Testis (tissue), 3 donors: ENCODE measurements around the gene SLC22A23. TPM values are rescaled to one million over a fixed set of nuclear protein-coding genes. Genes with fewer than 3 reads are reported as not detected.

Experiments used
- DNase-seq: peaks from one replicate; pipeline ENCODE4 v3.0.0-alpha.2; 2019
- H3K27ac ChIP-seq, 2 donors: fragments of 200-600 bp; sonication (generic); one replicate each; pipeline ENCODE4 v1.5.1; 2019
- H3K27me3 ChIP-seq: fragments of 200-600 bp; sonication (generic); one replicate; pipeline ENCODE4 v1.5.1; 2019
- H3K36me3 ChIP-seq: fragments of 200-600 bp; sonication (generic); one replicate; pipeline ENCODE4 v1.5.1; 2017; ENCODE audit warnings: low read depth; ENCODE audit errors: missing control alignments
- H3K4me1 ChIP-seq: fragments of 200-600 bp; sonication (generic); one replicate; pipeline ENCODE4 v1.5.1; 2019
- H3K4me3 ChIP-seq, 2 donors: fragments of 200-600 bp; sonication (generic); one replicate each; pipeline ENCODE4 v1.5.1; 2017 to 2019
- H3K9me3 ChIP-seq: fragments of 200-600 bp; sonication (generic); one replicate; pipeline ENCODE4 v1.5.1; 2017
- CTCF ChIP-seq, 3 experiments: fragments of 450-650 bp in 2 of 3; fragments of 200-600 bp in 1 of 3; sonication (generic) in 1 of 3; IDR thresholded peaks; one replicate each; pipeline ENCODE4 v1.5.1; 2016 to 2019; ENCODE audit warnings: antibody characterized with exemption in 3 of 3, mild to moderate bottlenecking in 2 of 3, moderate library complexity in 1 of 3
- POLR2A ChIP-seq: fragments of 450-650 bp; IDR thresholded peaks from one replicate; pipeline ENCODE4 v1.6.1; 2017; ENCODE audit warnings: antibody characterized with exemption, mild to moderate bottlenecking, moderate library complexity
- WGBS, 2 donors: methylation state at CpG; one replicate each; pipeline ENCODE4 v1.1.5; 2018; 5-methylcytosine and 5-hydroxymethylcytosine counted together
- intact Hi-C: fragments of 100-400 bp; cut with DNase I; formaldehyde crosslinking; loops from one replicate; pipeline ENCODE4 v1.15.1; 2023; ENCODE audit warnings: low total_unique reads
- polyA plus RNA-seq: library from polyadenylated mRNA; stranded (reverse); fragments of 350-450 nt; fragmentation: Illumina TruSeq; extraction: RNeasy Lipid Tissue Mini Kit (QIAGEN cat#74804); gene quantifications from one replicate; pipeline ENCODE4 v1.2.3, GENCODE V29; 2014; ENCODE audit warnings: low read depth, low replicate concordance; ENCODE audit not compliant: insufficient read depth
- total RNA-seq, 2 donors: library from RNA; depleted of rRNA; stranded (reverse); fragments of >200 nt; gene quantifications; one replicate each; pipeline ENCODE4 v1.2.3, GENCODE V29; 2016

The SLC22A23 gene
- total and polyA plus RNA-seq, 3 donors from 2014 or later = 9.0 to 20.9 (median 14.9) TPM

- Histone ChIP-seq H3K36me3 (no peaks in the 10 kb centered on the region), H3K4me1 (no peaks in the 10 kb centered on the region), H3K27ac (no peak overlapping the region), H3K9me3 (no peaks in the 10 kb centered on the region), H3K27me3 (no peaks in the 10 kb centered on the region), H3K4me3 (no peak overlapping the region)
- intact Hi-C loops = no loop called here
- WGBS, 2 donors = 80 to 82% methylated on average over 27 of the region's 27 CpGs
- TF ChIP-seq POLR2A (no peak), CTCF (IDR thresholded peaks at IDR 0.05) (no peak)
- no peak for DNase-seq
These were observed 187.4 kb downstream of the SLC22A23 start for GRCh38 chr6:3269281-3269975.

GRCh38 chr6:3268680-3269079, 188.2 kb downstream of the SLC22A23 start:
- no peaks in the 10 kb centered on the region for H3K27me3 ChIP-seq
- no peak for DNase-seq
- H3K27ac ChIP-seq = no peak overlapping the region
- H3K4me1 ChIP-seq = no peaks in the 10 kb centered on the region
- WGBS, 2 donors = 84 to 87% methylated on average over 11 of the region's 11 CpGs
- H3K9me3 ChIP-seq = no peaks in the 10 kb centered on the region
- H3K36me3 ChIP-seq = no peaks in the 10 kb centered on the region
- TF ChIP-seq POLR2A (no peak), CTCF (IDR thresholded peaks at IDR 0.05) (no peak)
- intact Hi-C loops = no loop called here
- no peak overlapping the region for H3K4me3 ChIP-seq

- intact Hi-C loops = no loop called here
- H3K27ac ChIP-seq = no peak overlapping the region
- no peaks in the 10 kb centered on the region for H3K9me3 ChIP-seq
- no peaks in the 10 kb centered on the region for H3K36me3 ChIP-seq
- no peaks in the 10 kb centered on the region for H3K27me3 ChIP-seq
- no peaks in the 10 kb centered on the region for H3K4me1 ChIP-seq
- no peak for TF ChIP-seq POLR2A
- TF ChIP-seq CTCF (IDR thresholded peaks at IDR 0.05) = no peak
- WGBS, 2 donors = 79 to 80% methylated on average over 5 of the region's 5 CpGs
- no peak for DNase-seq
- H3K4me3 ChIP-seq = no peak overlapping the region
These were observed 189.7 kb downstream of the SLC22A23 start for GRCh38 chr6:3267162-3267561.

GRCh38 chr6:3266170-3266569, 190.7 kb downstream of the SLC22A23 start:
- Histone ChIP-seq H3K27me3 (no peaks in the 10 kb centered on the region), H3K27ac (no peak overlapping the region), H3K36me3 (no peaks in the 10 kb centered on the region), H3K4me3 (no peak overlapping the region), H3K9me3 (no peaks in the 10 kb centered on the region), H3K4me1 (peaks cover 10% of the 10 kb centered on the region)
- DNase-seq = no peak
- 37 to 51% methylated on average over 5 to 9 of the region's 9 CpGs for WGBS, 2 donors
- no peak for TF ChIP-seq POLR2A
- TF ChIP-seq CTCF (IDR thresholded peaks at IDR 0.05) = no peak
- intact Hi-C loops = no loop called here

- H3K27me3 ChIP-seq = no peaks in the 10 kb centered on the region
- H3K4me3 ChIP-seq = no peak overlapping the region
- TF ChIP-seq CTCF (IDR thresholded peaks at IDR 0.05) (no peak), POLR2A (no peak)
- no peak overlapping the region for H3K27ac ChIP-seq
- 54 to 57% methylated on average over 9 of the region's 9 CpGs for WGBS, 2 donors
- no peak for DNase-seq
- no peaks in the 10 kb centered on the region for H3K36me3 ChIP-seq
- H3K9me3 ChIP-seq = no peaks in the 10 kb centered on the region
- H3K4me1 ChIP-seq = peaks cover 15% of the 10 kb centered on the region
- intact Hi-C loops = no loop called here
These were observed 191.2 kb downstream of the SLC22A23 start for GRCh38 chr6:3265671-3266070.
